Pancreas (tissue), 10 donors: ENCODE results near the gene LAPTM4A. TPM values are rescaled to one million over a fixed set of nuclear protein-coding genes. Genes with fewer than 3 reads are reported as not detected.
A peak's percentile ranks its signal among the peaks of the same experiment; 100 is the strongest.

ENCODE experiments used
- ATAC-seq, 4 donors: fragments of 200-7000 bp; cut with Tn5 transposase; one replicate each; pipeline versions ENCODE4 v1.8.0 to v1.9.1; 2020; ENCODE audit warnings: mild to moderate bottlenecking in 4 of 4, moderate library complexity in 4 of 4
- DNase-seq, 6 donors: peaks; one replicate each; pipeline ENCODE4 v3.0.0-alpha.2; 2020
- FAIRE-seq: peaks from 2 replicates; lab custom pipeline; 2012; peaks lifted over from hg19 to GRCh38; lab: Jason Lieb, UNC
- H3K27ac ChIP-seq, 4 donors: fragments of 200-600 bp; sonication (generic); 1 replicate in 3 of 4; 2 replicates in 1 of 4; pipeline versions ENCODE4 v1.5.0 to v1.8.0; 2020
- H3K27me3 ChIP-seq, 4 donors: fragments of 200-600 bp; one replicate each; pipeline ENCODE4 v1.8.0; 2021
- H3K36me3 ChIP-seq, 3 donors: fragments of 200-600 bp; sonication (generic) in 1 of 3; one replicate each; pipeline versions ENCODE4 v1.5.0 to v1.8.0; 2020 to 2021
- H3K4me1 ChIP-seq, 3 donors: fragments of 200-600 bp; one replicate each; pipeline ENCODE4 v1.8.0; 2021
- H3K4me3 ChIP-seq, 4 donors: fragments of 200-600 bp; sonication (generic) in 2 of 4; one replicate each; pipeline versions ENCODE4 v1.5.0 to v1.8.0; 2020 to 2021
- H3K9me3 ChIP-seq, 4 donors: fragments of 200-600 bp; one replicate each; pipeline ENCODE4 v1.8.0; 2021
- CTCF ChIP-seq, 4 donors: fragments of 200-600 bp; sonication (generic) in 3 of 4; IDR thresholded peaks; one replicate each; pipeline versions ENCODE4 v1.5.0 to v1.8.0; 2021; ENCODE audit warnings: antibody characterized with exemption in 4 of 4
- WGBS, 2 donors: extraction: QIAGEN DNeasy Blood & Tissue Kit; methylation state at CpG; one replicate each; pipeline ENCODE4 v1.1.7; 2013; 5-methylcytosine and 5-hydroxymethylcytosine counted together
- intact Hi-C, 3 donors: fragments of 100-400 bp; cut with DNase I; formaldehyde crosslinking; loops; one replicate each; pipeline versions ENCODE4 v1.11.1 to v1.14.2; 2022
- polyA plus RNA-seq, 2 donors: library from polyadenylated mRNA; stranded (reverse); fragments of 200-250 nt; gene quantifications; one replicate each; pipeline ENCODE4 v1.2.3, GENCODE V29; 2013
- total RNA-seq, 6 donors: library from RNA; stranded (reverse); fragmentation: NEBNext Ultra II Directional in 4 of 6; extraction: Animal tissue kit (Norgen Biotek cat#: 25700) in 4 of 6; gene quantifications; one replicate each; pipeline versions ENCODE4 v1.2.1 to v1.2.4, GENCODE V29; 2021 to 2023
- donor health status: healthy with polysubstance abuse.
- donor health status: DM: no; HTN: no; CAD: no; lungs with moderate emphysema.
- donor health status: DM: no; HTN: no; CAD: no.
- donor health status: control.
- donor health status: control.
- donor health status: Bipolar disorder and iron deficiency.
- donor health status: DM: yes; HTN: yes; CAD: no.
- donor health status: DM: no; HTN: no; CAD: no.
- donor health status: DM: no; HTN: no; CAD: no.
- donor health status: DM: yes; HTN: yes; CAD: no.

LAPTM4A gene
- total and polyA plus RNA-seq, 8 donors: 57.8 to 163 (median 98.7) TPM

GRCh38 chr2:20042531-20042930 lies 8.9 kb downstream of the LAPTM4A start:
- H3K27me3 ChIP-seq: no peaks in the 10 kb centered on the region
- TF ChIP-seq CTCF (IDR thresholded peaks at IDR 0.05): no peak
- no peak overlapping the region for H3K4me3 ChIP-seq
- FAIRE-seq: no peak
- 18 to 32% methylated on average over 2 of the region's 2 CpGs for WGBS, 2 donors
- no peaks in the 10 kb centered on the region for H3K9me3 ChIP-seq
- H3K36me3 ChIP-seq: peaks cover 0 to 31% (median 14%) of the 10 kb centered on the region in 3 donors
- H3K27ac ChIP-seq: no peak overlapping the region
- DNase-seq: no peak
- ATAC-seq: no peak
- intact Hi-C loops: no loop called here
- H3K4me1 ChIP-seq: peaks cover 5 to 33% (median 21%) of the 10 kb centered on the region in 3 donors

- H3K36me3 ChIP-seq: peaks cover 0 to 40% (median 14%) of the 10 kb centered on the region in 3 donors
- FAIRE-seq (no peak), ATAC-seq (peak; percentile 42 to 67 (median 62)), DNase-seq (no peak)
- H3K27ac ChIP-seq: no peak overlapping the region
- H3K4me3 ChIP-seq: no peak overlapping the region
- TF ChIP-seq CTCF (IDR thresholded peaks at IDR 0.05): no peak
- no peaks in the 10 kb centered on the region for H3K9me3 ChIP-seq
- peaks cover 2 to 29% (median 21%) of the 10 kb centered on the region in 3 donors for H3K4me1 ChIP-seq
- intact Hi-C loops: no loop called here
- H3K27me3 ChIP-seq: no peaks in the 10 kb centered on the region
- 57 to 63% methylated on average over 8 of the region's 8 CpGs for WGBS, 2 donors
Observed at GRCh38 chr2:20040489-20041172, 10.8 kb downstream of the LAPTM4A start.

GRCh38 chr2:20037660-20038059 lies 13.8 kb downstream of the LAPTM4A start:
- Histone ChIP-seq H3K36me3 (peaks cover 0 to 62% (median 22%) of the 10 kb centered on the region in 3 donors), H3K4me3 (no peak overlapping the region), H3K27ac (no peak overlapping the region), H3K9me3 (no peaks in the 10 kb centered on the region), H3K4me1 (peaks cover 0 to 9% (median 2%) of the 10 kb centered on the region in 3 donors), H3K27me3 (no peaks in the 10 kb centered on the region)
- no peak for TF ChIP-seq CTCF (IDR thresholded peaks at IDR 0.05)
- DNase-seq: no peak
- ATAC-seq: no peak
- WGBS, 2 donors: 65 to 86% methylated on average over 2 of the region's 2 CpGs
- intact Hi-C loops: no loop called here
- no peak for FAIRE-seq

GRCh38 chr2:20035955-20036666 lies 15.3 kb downstream of the LAPTM4A start:
- 76 to 85% methylated on average over 4 of the region's 4 CpGs for WGBS, 2 donors
- TF ChIP-seq CTCF (IDR thresholded peaks at IDR 0.05): no peak
- Histone ChIP-seq H3K27me3 (no peaks in the 10 kb centered on the region), H3K4me3 (no peak overlapping the region), H3K4me1 (peaks cover 0 to 6% (median 0%) of the 10 kb centered on the region in 3 donors), H3K27ac (no peak overlapping the region), H3K36me3 (peaks cover 3 to 71% (median 22%) of the 10 kb centered on the region in 3 donors), H3K9me3 (no peaks in the 10 kb centered on the region)
- FAIRE-seq (no peak), DNase-seq (no peak), ATAC-seq (peak in 3 of 4 donors; percentile 44 to 75 (median 62))
- intact Hi-C loops: no loop called here
